WERI-Rb-1 (cell line): ENCODE measurements around the gene PSME3IP1.

ENCODE experiments used
- DNase-seq: peaks from one replicate; pipeline ENCODE4 v3.0.0-alpha.2; 2020
- H3K27ac ChIP-seq: fragments of 250-450 bp; sonication (Bioruptor Pico); 2 replicates; pipeline ENCODE4 v1.5.1; 2020; ENCODE audit warnings: mild to moderate bottlenecking, moderate library complexity
- H3K27me3 ChIP-seq: fragments of 250-450 bp; sonication (Bioruptor Pico); 2 replicates; pipeline ENCODE4 v1.5.1; 2021; ENCODE audit warnings: mild to moderate bottlenecking, low read depth, moderate library complexity; ENCODE audit not compliant: insufficient read depth, severe bottlenecking
- H3K36me3 ChIP-seq: fragments of 250-450 bp; sonication (Bioruptor Pico); 2 replicates; pipeline ENCODE4 v1.5.1; 2020; ENCODE audit warnings: mild to moderate bottlenecking, moderate library complexity
- H3K4me3 ChIP-seq: 2 replicates; pipeline ENCODE4 v1.5.1; 2011; ENCODE audit warnings: low read depth, mild to moderate bottlenecking, control low read depth, low read length
- H3K9me3 ChIP-seq: fragments of 250-450 bp; sonication (Bioruptor Pico); 2 replicates; pipeline ENCODE4 v1.5.1; 2021; ENCODE audit warnings: mild to moderate bottlenecking, moderate library complexity; ENCODE audit not compliant: severe bottlenecking
- CTCF ChIP-seq: IDR thresholded peaks from 2 replicates; pipeline ENCODE4 v1.5.1; 2011; ENCODE audit warnings: low read depth, mild to moderate bottlenecking, control low read depth, inconsistent platforms, low read length

Gene PSME3IP1

GRCh38 chr16:57152096-57153093 lies 33.4 kb downstream of the PSME3IP1 start:
- Histone ChIP-seq H3K9me3 (no peaks in the 10 kb centered on the region), H3K36me3 (peaks cover 24% of the 10 kb centered on the region), H3K4me3 (no peak overlapping the region), H3K27me3 (no peaks in the 10 kb centered on the region), H3K27ac (no peak overlapping the region)
- no peak for TF ChIP-seq CTCF
- DNase-seq, result no peak

- Histone ChIP-seq H3K36me3 (peaks cover 18% of the 10 kb centered on the region), H3K27me3 (no peaks in the 10 kb centered on the region), H3K4me3 (no peak overlapping the region), H3K9me3 (no peaks in the 10 kb centered on the region), H3K27ac (no peak overlapping the region)
- TF ChIP-seq CTCF, result no peak
- no peak for DNase-seq
Observed at GRCh38 chr16:57151369-57151768, 34.5 kb downstream of the PSME3IP1 start.

GRCh38 chr16:57150682-57151330 lies 35.0 kb downstream of the PSME3IP1 start:
- Histone ChIP-seq H3K36me3 (peaks cover 14% of the 10 kb centered on the region), H3K27ac (no peak overlapping the region), H3K9me3 (no peaks in the 10 kb centered on the region), H3K4me3 (no peak overlapping the region), H3K27me3 (no peaks in the 10 kb centered on the region)
- no peak for DNase-seq
- no peak for TF ChIP-seq CTCF

- no peak overlapping the region for H3K27ac ChIP-seq
- no peaks in the 10 kb centered on the region for H3K27me3 ChIP-seq
- peaks cover 4% of the 10 kb centered on the region; the same call in 1 of the 2 replicates for H3K36me3 ChIP-seq
Observed at GRCh38 chr16:57149391-57149790, 36.4 kb downstream of the PSME3IP1 start.

GRCh38 chr16:57148481-57148880 lies 37.4 kb downstream of the PSME3IP1 start:
- H3K27me3 ChIP-seq, result no peaks in the 10 kb centered on the region
- no peaks in the 10 kb centered on the region for H3K9me3 ChIP-seq
- peaks cover 3% of the 10 kb centered on the region; the same call in 1 of the 2 replicates for H3K36me3 ChIP-seq
- no peak for DNase-seq
- no peak overlapping the region for H3K27ac ChIP-seq
- H3K4me3 ChIP-seq, result no peak overlapping the region
- no peak for TF ChIP-seq CTCF

More at GRCh38 chr16:57149391-57149790, 36.4 kb downstream of the PSME3IP1 start:
- Histone ChIP-seq H3K9me3 (no peaks in the 10 kb centered on the region), H3K4me3 (no peak overlapping the region)
- DNase-seq, result no peak
- TF ChIP-seq CTCF, result no peak
